GM21526 (cell line): ENCODE measurements around the gene UBL5.
A peak's percentile ranks its signal among the peaks of the same experiment; 100 is the strongest.
"Not testable (repeated sequence)": the region's sequence is repeated elsewhere in the genome, so short reads cannot be mapped to it uniquely, and the experiment has no call there.

ENCODE experiments used
- ATAC-seq: cut with Tn5 transposase; IDR thresholded peaks from one replicate; pipeline ENCODE4 v1.9.1; 2021; ENCODE audit warnings: moderate library complexity; ENCODE audit not compliant: unreplicated experiment, low FRiP score

The UBL5 gene

GRCh38 chr19:9827289-9828238, at the start of gene UBL5:
Gene UBL5 (plus strand): TSS chr19:9827918. CDS start chr19:9828338, 420 bp downstream.
- ATAC-seq: peak; percentile 75

GRCh38 chr19:9782338-9782737, 45.4 kb upstream of the UBL5 start:
- no peak for ATAC-seq

- not testable (repeated sequence) for ATAC-seq
These were observed 43.6 kb upstream of the UBL5 start for GRCh38 chr19:9784163-9784496.

GRCh38 chr19:9785367-9786331, 42.1 kb upstream of the UBL5 start:
- ATAC-seq: peak; percentile 58

GRCh38 chr19:9786342-9786741, 41.4 kb upstream of the UBL5 start:
- ATAC-seq: no peak

DNA sequence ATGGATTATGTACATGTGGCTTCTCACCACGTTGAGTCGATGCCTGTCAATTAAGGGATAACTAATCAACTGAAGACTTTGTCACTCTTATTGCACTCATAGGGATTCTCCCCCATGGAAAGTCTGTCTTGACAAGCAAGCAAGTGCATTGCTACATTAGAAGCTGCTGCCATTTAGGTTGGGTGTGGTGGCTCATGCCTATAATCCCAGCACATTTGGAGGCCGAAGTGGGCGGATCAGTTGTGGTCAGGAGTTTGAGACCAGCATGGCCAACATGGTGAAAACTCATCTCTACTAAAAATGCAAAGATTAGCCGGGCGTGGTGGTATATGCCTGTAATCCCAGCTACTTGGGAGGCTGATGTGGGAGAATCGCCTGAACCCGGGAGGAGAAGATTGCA, 40.9 kb upstream of the UBL5 start:
- ATAC-seq: no peak

DNA sequence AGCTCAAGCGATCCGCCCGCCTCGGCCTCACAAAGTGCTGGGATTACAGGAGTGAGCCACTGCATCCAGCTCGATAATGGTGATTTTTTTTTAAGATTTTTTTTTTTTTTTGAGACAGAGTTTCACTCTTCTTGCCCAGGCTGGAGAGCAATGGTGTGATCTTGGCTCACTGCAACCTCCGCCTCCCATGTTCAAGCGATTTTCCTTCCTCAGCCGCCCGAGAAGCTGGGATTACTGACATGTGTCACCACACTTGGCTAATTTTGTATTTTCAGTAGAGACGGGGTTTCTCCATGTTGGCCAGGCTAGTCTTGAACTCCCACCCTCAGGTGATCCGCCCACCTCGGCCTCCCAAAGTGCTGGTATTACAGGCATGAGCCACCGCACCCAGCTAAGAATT, 39.1 kb upstream of the UBL5 start:
- ATAC-seq: not testable (repeated sequence)

DNA sequence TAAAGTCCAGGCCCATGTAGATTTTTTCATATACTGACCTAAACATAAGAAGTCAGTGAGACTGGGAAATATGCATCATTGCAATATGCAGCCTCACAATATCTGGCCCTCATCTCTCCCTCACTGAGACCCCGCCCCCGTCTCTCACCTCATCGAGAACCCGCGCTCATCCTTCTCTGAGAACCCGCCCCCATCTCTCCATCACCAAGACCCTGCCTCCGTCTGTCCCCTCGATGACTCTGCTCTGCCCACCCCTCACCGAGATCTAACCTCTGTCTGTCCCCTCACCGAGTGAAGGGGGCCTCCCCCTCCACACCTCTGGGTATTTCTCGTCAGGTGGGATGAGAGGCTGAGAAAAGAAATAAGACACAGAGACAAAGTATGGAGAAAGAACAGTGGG, 38.7 kb upstream of the UBL5 start:
- ATAC-seq: no peak

DNA sequence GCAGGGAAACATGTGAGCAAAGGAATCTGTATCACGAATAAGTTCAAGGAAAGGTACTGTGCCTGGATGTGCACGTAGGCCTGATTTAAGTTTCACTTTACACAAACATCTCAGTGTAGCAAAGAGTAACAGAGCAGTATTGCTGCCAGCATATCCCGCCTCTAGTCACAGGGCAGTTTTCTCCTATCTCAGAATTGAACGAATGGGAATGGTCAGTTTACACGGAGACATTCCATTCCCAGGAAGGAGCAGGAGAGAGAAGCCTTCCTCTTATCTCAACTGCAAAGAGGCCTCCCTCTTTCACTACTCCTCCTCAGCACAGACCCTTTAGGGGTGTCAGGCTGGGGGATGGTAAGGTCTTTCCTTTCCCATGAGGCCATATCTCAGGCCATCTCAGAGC, 38.1 kb upstream of the UBL5 start:
- ATAC-seq: not testable (repeated sequence)

- ATAC-seq: not testable (repeated sequence)
These were observed 36.7 kb upstream of the UBL5 start for GRCh38 chr19:9791073-9791367.

DNA sequence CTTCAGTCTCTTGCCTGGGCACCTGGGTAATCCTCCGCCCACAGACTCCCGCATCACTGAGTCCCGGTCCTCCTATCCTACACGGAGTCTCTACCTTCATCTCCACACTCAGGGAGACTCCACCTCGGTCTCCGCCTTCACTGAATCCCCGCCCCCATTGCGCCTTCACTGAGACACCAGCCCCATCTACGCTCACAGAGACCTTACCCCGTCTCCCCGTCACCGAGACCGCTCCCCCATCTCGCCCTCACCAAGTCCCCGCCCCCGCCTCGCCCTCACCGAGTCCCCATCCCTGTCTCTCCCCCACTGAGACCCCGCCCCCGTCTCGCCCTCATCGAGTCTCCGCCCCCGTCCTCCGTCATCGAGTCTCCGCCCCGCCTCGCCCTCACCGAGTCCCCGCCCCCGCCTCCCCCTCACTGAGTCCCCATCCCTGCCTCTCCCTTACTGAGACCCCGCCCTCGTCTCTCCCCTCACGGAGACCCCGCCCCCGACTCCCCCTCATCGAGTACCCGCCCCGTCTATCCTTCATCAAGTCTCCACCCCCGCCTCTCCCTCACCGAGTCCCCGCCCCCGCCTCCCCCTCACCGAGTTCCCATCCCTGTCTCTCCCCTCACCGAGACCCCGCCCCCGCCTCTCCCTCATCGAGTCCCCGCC, 36.0 kb upstream of the UBL5 start:
- ATAC-seq: peak; percentile 35

- ATAC-seq: peak; percentile 33
These were observed 35.3 kb upstream of the UBL5 start for GRCh38 chr19:9792206-9793070.

- peak; percentile 8 for ATAC-seq
These were observed 34.6 kb upstream of the UBL5 start for GRCh38 chr19:9793071-9793591.

GRCh38 chr19:9796113-9796773, 31.5 kb upstream of the UBL5 start:
- peak; percentile 43 for ATAC-seq

DNA sequence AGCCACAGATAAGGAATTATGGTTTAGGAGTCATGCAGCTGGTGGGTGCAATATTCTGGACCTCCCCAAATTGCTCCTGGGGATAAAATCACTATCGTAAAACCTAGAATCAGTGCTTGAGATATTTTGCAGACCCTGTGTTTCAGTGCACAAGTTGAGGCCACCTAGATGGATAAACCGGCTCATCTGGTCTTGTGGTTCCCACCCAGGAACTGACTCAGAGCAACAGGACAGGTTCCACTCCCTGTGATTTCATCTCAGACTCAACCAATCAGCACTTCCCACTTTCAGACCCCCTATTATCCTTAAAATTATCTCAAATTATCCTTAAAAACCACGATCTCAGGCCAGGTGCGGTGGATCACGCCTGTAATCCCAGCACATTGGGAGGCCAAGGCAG, 29.8 kb upstream of the UBL5 start:
- no peak for ATAC-seq

DNA sequence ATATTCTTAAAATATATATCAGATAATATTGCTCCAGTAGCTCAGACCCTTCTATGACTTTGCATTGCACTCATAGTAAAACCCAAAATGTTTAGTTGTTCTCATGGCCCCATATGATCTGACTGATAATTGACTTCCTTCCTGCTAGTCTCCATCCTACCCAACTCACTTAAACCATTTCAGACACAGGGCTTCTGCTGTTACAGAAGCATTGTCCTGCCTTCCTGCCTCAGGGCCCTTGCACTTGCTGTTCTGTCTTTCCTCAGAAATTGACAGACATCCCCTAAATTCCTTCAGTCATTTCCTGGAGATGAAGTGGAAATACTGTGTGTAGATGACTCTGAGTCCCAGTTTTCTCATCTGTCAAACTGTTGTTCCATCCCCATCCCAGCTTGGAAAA, 28.6 kb upstream of the UBL5 start:
- ATAC-seq: no peak

- no peak for ATAC-seq
These were observed 25.7 kb upstream of the UBL5 start for GRCh38 chr19:9801976-9802375.

- ATAC-seq: no peak
These were observed 20.9 kb upstream of the UBL5 start for GRCh38 chr19:9806803-9807202.
